Karpas-422 (cell line): Measurements from ENCODE around the gene ZCCHC24. TPM values are rescaled to one million over a fixed set of nuclear protein-coding genes. Genes with fewer than 3 reads are reported as not detected.

ENCODE experiments used
- DNase-seq: peaks from one replicate; pipeline ENCODE4 v3.0.0-alpha.2; 2015
- H2AFZ ChIP-seq: fragments of 200-600 bp; sonication (generic); 2 replicates; pipeline ENCODE4 v1.6.1; 2014; ENCODE audit warnings: antibody characterized with exemption, low read length, mixed read lengths
- H3K27ac ChIP-seq: fragments of 200-600 bp; sonication (generic); 2 replicates; pipeline ENCODE4 v1.5.1; 2014; ENCODE audit warnings: mild to moderate bottlenecking, low read length, moderate library complexity
- H3K27me3 ChIP-seq: fragments of 200-600 bp; sonication (generic); 2 replicates; pipeline ENCODE4 v1.6.1; 2014; ENCODE audit warnings: low read length, mixed read lengths
- H3K36me3 ChIP-seq: fragments of 200-600 bp; sonication (generic); 2 replicates; pipeline ENCODE4 v1.6.1; 2014; ENCODE audit warnings: low read length, mixed read lengths; ENCODE audit not compliant: insufficient read depth
- H3K4me1 ChIP-seq: fragments of 200-600 bp; sonication (generic); 2 replicates; pipeline ENCODE4 v1.6.1; 2014; ENCODE audit warnings: mild to moderate bottlenecking, low read length, mixed read lengths
- H3K4me2 ChIP-seq: fragments of 200-600 bp; sonication (generic); 2 replicates; pipeline ENCODE4 v1.6.1; 2014; ENCODE audit warnings: low read length, low read depth, mild to moderate bottlenecking; ENCODE audit not compliant: poor library complexity, severe bottlenecking
- H3K4me3 ChIP-seq: fragments of 200-600 bp; sonication (generic); 2 replicates; pipeline ENCODE4 v1.5.1; 2014; ENCODE audit warnings: mild to moderate bottlenecking, antibody characterized with exemption, low read length, mixed read lengths
- H3K79me2 ChIP-seq: fragments of 200-600 bp; sonication (generic); 2 replicates; pipeline ENCODE4 v1.6.1; 2014; ENCODE audit warnings: mild to moderate bottlenecking, low read length, mixed read lengths
- H3K9ac ChIP-seq: fragments of 200-600 bp; sonication (generic); 2 replicates; pipeline ENCODE4 v1.6.0; 2014; ENCODE audit warnings: low read length
- H3K9me2 ChIP-seq: fragments of 200-600 bp; sonication (generic), shearing (Covaris generic); replicated peaks from 2 replicates; pipeline ENCODE4 v1.6.0; 2014; ENCODE audit warnings: mild to moderate bottlenecking, low read length, moderate library complexity; ENCODE audit not compliant: insufficient read depth
- H3K9me3 ChIP-seq: fragments of 300-700, 200-600 bp; sonication (generic); 2 replicates; pipeline ENCODE4 v1.6.1; 2014; ENCODE audit warnings: low read length, mixed read lengths
- H4K20me1 ChIP-seq: fragments of 200-600 bp; sonication (generic); 2 replicates; pipeline ENCODE4 v1.6.1; 2014; ENCODE audit warnings: mild to moderate bottlenecking, antibody characterized with exemption, low read length, low read depth; ENCODE audit not compliant: insufficient read depth
- total RNA-seq: library from RNA; depleted of rRNA; stranded (reverse); fragments of >200 nt; shearing (Covaris generic); gene quantifications from 2 replicates; pipeline ENCODE4 v1.2.3, GENCODE V29; 2014; ENCODE audit warnings: low replicate concordance

The ZCCHC24 gene
- total RNA-seq, 1 experiment from 2014 or later: 0.60 TPM

GRCh38 chr10:79410315-79411094, 34.9 kb downstream of the ZCCHC24 start:
- Histone ChIP-seq H2AFZ (no peak overlapping the region), H3K9me3 (no peaks in the 10 kb centered on the region), H3K4me2 (no peak overlapping the region), H3K9ac (no peak overlapping the region), H3K4me1 (peaks cover 22% of the 10 kb centered on the region), H3K27ac (no peak overlapping the region), H3K27me3 (no peaks in the 10 kb centered on the region), H3K79me2 (no peaks in the 10 kb centered on the region), H3K36me3 (no peaks in the 10 kb centered on the region), H4K20me1 (peaks cover 7% of the 10 kb centered on the region; the same call in 1 of the 2 replicates), H3K4me3 (no peak overlapping the region), H3K9me2 (no peaks in the 10 kb centered on the region)
- DNase-seq: no peak

GRCh38 chr10:79409726-79410085, 35.7 kb downstream of the ZCCHC24 start:
- Histone ChIP-seq H3K9ac (no peak overlapping the region), H3K9me2 (no peaks in the 10 kb centered on the region)

DNA sequence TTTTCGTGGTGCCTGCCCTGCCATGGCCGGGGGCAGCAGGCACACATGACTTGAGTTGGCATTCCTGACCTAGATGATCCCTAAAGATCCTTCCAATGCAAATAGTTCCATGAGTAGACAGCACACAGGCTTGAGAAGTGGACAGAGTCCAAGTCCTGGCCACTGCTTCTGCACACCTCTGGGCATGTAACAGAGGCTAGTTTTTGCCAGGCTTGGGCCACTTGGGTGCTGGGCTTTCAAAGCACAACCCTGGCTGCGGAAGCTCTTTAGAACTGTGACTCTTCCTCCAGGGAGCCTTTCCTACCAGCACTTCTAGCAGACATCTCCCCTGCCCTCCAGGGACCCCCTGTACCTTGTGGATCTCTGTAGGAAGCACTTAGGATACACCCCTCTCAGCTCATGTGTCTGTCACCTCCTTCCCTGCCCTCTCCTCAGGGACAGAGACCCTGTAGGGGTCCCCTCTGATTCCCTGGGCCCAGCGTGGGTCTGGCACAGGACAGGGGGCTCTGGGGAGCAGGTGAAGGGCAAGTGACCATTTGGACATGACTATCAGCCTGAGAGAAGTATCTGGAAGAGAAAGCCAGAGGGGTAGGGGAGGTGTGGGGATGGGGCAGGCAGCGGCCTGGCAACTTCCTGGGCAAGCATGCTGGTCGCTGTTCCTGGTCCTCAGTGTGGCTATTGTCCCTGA, 36.2 kb downstream of the ZCCHC24 start:
- no peak overlapping the region for H3K4me2 ChIP-seq
- H3K27ac ChIP-seq: no peak overlapping the region
- no peaks in the 10 kb centered on the region for H3K9me2 ChIP-seq
- no peaks in the 10 kb centered on the region for H3K36me3 ChIP-seq
- H3K4me1 ChIP-seq: peaks cover 24% of the 10 kb centered on the region
- H3K9ac ChIP-seq: no peak overlapping the region
- H2AFZ ChIP-seq: no peak overlapping the region
- H4K20me1 ChIP-seq: peaks cover 7% of the 10 kb centered on the region; the same call in 1 of the 2 replicates
- no peaks in the 10 kb centered on the region for H3K27me3 ChIP-seq
- no peaks in the 10 kb centered on the region for H3K9me3 ChIP-seq
- no peaks in the 10 kb centered on the region for H3K79me2 ChIP-seq
- no peak overlapping the region for H3K4me3 ChIP-seq
- DNase-seq: no peak

More at GRCh38 chr10:79409726-79410085, 35.7 kb downstream of the ZCCHC24 start:
- H3K27me3 ChIP-seq: no peaks in the 10 kb centered on the region
- no peak for DNase-seq
- no peaks in the 10 kb centered on the region for H3K36me3 ChIP-seq
- peaks cover 7% of the 10 kb centered on the region; the same call in 1 of the 2 replicates for H4K20me1 ChIP-seq
- peaks cover 24% of the 10 kb centered on the region for H3K4me1 ChIP-seq
- H3K4me3 ChIP-seq: no peak overlapping the region
- H3K79me2 ChIP-seq: no peaks in the 10 kb centered on the region
- H3K27ac ChIP-seq: no peak overlapping the region
- H2AFZ ChIP-seq: no peak overlapping the region
- H3K4me2 ChIP-seq: no peak overlapping the region
- no peaks in the 10 kb centered on the region for H3K9me3 ChIP-seq

DNA sequence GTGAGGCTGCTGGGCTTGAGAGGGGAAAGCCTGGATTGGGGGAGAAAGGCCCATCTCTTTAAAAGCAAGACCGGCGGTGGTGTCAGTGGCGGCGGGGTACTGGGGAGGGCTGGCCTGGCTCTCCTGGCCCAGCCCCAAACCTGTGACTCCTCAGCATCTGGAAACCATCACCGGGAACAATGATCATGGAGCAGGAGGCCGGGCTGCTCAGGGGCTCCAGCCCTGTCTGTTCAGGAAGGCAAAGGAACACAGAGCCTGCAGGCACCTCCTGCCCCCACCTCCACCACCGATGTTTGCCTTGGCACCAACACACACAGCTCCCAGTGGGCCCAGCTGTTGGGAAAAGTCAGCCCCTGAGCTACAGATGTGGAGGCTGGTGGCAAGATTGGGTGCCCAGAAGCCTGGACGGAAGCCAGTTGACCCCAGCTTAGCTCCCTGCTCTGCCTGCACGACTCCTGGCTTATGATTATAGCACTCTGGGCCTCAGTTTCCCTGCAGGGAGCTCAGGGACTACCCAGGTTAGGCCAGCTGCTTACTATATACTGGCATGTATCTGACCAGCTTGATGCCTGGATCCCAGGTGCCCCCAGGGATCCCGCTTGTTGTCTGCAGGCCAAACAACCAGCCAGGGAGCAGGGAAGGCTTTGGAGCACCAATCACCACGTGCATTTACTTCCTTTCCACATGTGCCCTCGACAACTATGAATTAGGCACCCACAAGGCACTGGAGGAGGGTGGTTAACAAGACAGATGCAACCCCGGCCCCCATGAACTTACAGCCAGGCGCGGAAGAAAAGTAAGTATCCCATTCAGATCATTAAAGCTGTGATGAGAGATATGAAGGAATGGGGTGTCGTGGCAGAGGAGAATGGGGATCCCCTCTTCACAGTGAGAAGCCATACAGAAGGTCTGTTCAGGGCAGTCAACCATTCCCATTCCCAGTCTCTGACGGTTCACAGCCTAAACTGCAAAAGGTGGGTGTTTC, 37.3 kb downstream of the ZCCHC24 start:
- Histone ChIP-seq H3K27ac (no peak overlapping the region), H3K4me2 (no peak overlapping the region), H2AFZ (no peak overlapping the region), H3K79me2 (no peaks in the 10 kb centered on the region), H4K20me1 (peaks cover 7% of the 10 kb centered on the region; the same call in 1 of the 2 replicates), H3K36me3 (no peaks in the 10 kb centered on the region), H3K9me3 (no peaks in the 10 kb centered on the region), H3K27me3 (no peaks in the 10 kb centered on the region), H3K9me2 (no peaks in the 10 kb centered on the region), H3K4me3 (no peak overlapping the region), H3K4me1 (peaks cover 24% of the 10 kb centered on the region), H3K9ac (no peak overlapping the region)
- DNase-seq: no peak

GRCh38 chr10:79407423-79407796, 38.0 kb downstream of the ZCCHC24 start:
- H4K20me1 ChIP-seq: peaks cover 7% of the 10 kb centered on the region; the same call in 1 of the 2 replicates
- DNase-seq: no peak
- H3K79me2 ChIP-seq: no peaks in the 10 kb centered on the region
- H3K4me2 ChIP-seq: peak overlapping the region; percentile 55
- peaks cover 24% of the 10 kb centered on the region for H3K4me1 ChIP-seq
- H2AFZ ChIP-seq: no peak overlapping the region
- no peaks in the 10 kb centered on the region for H3K9me2 ChIP-seq
- no peak overlapping the region for H3K9ac ChIP-seq
- no peak overlapping the region for H3K27ac ChIP-seq
- no peaks in the 10 kb centered on the region for H3K27me3 ChIP-seq
- H3K36me3 ChIP-seq: no peaks in the 10 kb centered on the region
- no peaks in the 10 kb centered on the region for H3K9me3 ChIP-seq
- H3K4me3 ChIP-seq: no peak overlapping the region; the same call in 1 of the 2 replicates

DNA sequence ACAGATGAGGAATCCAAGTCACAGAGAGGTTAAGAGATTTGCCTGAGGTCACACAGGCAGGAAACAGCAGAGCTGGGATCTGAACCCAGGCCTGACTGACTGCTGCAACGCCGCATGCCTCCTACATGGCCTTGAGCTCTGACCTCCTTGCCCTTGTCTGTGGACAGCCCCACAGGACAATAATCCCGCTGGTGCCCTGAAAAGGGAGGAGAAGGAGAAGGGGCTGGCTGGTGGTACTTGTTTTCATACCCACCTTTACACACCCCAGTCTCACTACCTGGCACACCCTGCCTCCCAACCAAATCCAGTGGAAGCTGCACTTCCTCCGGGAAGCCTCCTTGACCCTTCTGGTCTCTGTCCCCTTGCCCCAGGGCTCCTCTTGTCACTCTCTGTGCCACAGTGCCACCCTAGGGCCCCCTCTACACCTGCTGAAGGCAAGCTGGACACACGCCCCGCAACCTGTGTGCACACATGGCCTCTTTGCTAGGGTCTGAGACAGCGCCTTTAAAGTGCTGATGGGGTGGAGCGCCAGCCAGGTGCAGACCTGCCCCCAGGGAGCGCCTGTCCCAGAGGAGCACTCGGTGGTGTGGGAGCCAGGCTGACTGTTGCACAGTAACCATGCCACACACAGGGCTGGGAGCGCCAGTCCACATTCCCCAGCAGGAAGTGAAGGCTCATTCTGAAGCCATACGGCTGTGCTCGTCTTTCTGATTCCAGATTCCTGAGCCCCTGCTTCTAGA, 38.6 kb downstream of the ZCCHC24 start:
- DNase-seq: peak; percentile 78
- H2AFZ ChIP-seq: no peak overlapping the region
- H3K27me3 ChIP-seq: no peaks in the 10 kb centered on the region
- H3K9ac ChIP-seq: no peak overlapping the region
- no peaks in the 10 kb centered on the region for H3K36me3 ChIP-seq
- H4K20me1 ChIP-seq: peaks cover 7% of the 10 kb centered on the region; the same call in 1 of the 2 replicates
- H3K9me3 ChIP-seq: no peaks in the 10 kb centered on the region
- no peaks in the 10 kb centered on the region for H3K9me2 ChIP-seq
- peaks cover 24% of the 10 kb centered on the region for H3K4me1 ChIP-seq
- no peaks in the 10 kb centered on the region for H3K79me2 ChIP-seq
- no peak overlapping the region for H3K27ac ChIP-seq
- H3K4me2 ChIP-seq: peak overlapping the region; percentile 55
- H3K4me3 ChIP-seq: no peak overlapping the region; the same call in 1 of the 2 replicates

- Histone ChIP-seq H3K27me3 (no peaks in the 10 kb centered on the region), H3K27ac (no peak overlapping the region), H3K4me1 (peaks cover 24% of the 10 kb centered on the region), H3K79me2 (no peaks in the 10 kb centered on the region), H3K4me3 (no peak overlapping the region), H4K20me1 (peaks cover 7% of the 10 kb centered on the region; the same call in 1 of the 2 replicates), H3K4me2 (no peak overlapping the region), H3K36me3 (no peaks in the 10 kb centered on the region), H3K9me3 (no peaks in the 10 kb centered on the region), H3K9ac (no peak overlapping the region), H2AFZ (no peak overlapping the region), H3K9me2 (no peaks in the 10 kb centered on the region)
- no peak for DNase-seq
Measured at GRCh38 chr10:79405995-79406515, 39.4 kb downstream of the ZCCHC24 start.
